SKM-1 treated with dmso at 0.1 percent for 144 hours (cell line): Measurements from ENCODE around the gene OSBPL6.
"Not testable (repeated sequence)": the region's sequence is repeated elsewhere in the genome, so short reads cannot be mapped to it uniquely, and the experiment has no call there.

Experiments
- DNase-seq: peaks from one replicate; lab custom pipeline; 2025; ENCODE audit not compliant: unreplicated experiment; lab: John Stamatoyannopoulos, UW

The OSBPL6 gene

DNA sequence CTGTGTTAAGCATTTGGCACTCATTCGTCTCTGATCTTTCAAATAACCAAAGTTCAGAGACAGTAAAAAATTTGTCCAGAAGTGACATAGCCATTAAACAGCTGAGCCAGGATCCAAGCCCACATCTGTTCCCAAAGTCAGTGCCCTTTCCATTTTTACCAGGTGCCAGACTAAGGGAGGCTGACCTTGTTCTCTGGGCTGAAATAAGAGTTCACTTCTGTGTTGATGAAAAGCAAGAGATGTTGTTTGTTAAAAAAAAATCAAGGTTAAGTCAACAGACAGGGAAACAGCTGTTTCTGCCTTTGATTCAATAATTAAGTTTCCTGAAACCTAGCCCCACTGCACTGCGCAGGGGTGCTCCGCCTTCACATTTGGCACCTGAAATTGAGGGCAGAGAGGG is 139.5 kb downstream of the OSBPL6 start:
- DNase-seq = no peak

DNA sequence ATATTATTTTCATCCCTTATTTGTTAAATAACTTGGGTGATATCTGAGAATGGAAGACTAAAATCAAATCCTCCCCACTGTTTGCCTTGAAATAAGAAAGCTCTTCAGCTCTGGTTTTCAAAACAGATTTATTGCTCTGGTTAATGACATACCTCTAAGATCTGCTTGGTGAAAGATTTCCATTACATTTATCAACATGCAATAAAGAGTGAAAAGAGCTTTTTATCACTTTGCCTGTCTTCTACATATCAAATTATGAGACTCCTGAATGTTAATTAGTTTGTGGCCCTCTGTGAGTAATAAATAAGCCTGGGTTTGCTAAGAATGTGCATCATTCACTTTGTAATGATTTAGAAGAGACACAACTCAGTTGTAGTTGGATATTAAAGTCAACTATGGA is 140.9 kb downstream of the OSBPL6 start:
- DNase-seq = no peak

DNA sequence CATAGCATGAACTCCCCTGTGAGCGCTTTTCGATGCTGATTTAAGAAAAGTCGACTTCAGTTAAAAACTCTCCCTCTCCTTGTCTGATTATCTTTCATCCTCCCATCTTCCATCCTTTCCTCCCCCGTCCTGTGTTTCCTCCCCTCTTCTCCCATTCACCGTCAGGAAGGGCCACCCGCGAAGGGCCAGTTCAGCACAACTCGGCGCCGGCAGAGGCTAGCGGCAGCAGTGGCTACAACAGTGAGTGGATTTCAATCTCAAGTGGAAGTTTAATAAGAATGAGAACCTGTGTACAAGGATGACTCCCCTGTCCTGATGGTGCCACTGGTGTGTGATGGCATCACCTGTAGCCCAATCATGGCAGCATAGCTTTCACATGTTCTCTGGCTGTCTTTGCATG is 149.8 kb downstream of the OSBPL6 start:
- no peak for DNase-seq

GRCh38 chr2:178345951-178346350 is 151.6 kb downstream of the OSBPL6 start:
- DNase-seq = no peak

DNA sequence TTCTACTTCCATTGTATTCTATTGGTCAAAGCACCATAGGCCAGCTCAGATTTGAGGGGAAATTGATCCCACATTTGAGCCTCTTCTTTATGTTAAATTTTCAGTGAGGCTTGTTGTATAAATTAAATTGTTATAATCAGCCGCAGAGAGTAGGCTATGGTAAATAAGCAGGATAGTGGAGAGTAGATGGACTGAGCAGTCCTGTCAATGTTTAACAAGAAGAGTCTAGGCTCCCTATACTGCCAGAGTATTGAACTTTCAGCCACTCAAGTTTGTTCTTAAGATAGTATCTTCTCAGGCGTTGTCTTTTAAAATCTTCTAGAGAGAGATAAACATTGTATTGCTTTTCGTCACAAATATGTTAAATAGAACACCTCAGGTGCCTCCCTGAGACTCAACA is 155.7 kb downstream of the OSBPL6 start:
- no peak for DNase-seq

DNA sequence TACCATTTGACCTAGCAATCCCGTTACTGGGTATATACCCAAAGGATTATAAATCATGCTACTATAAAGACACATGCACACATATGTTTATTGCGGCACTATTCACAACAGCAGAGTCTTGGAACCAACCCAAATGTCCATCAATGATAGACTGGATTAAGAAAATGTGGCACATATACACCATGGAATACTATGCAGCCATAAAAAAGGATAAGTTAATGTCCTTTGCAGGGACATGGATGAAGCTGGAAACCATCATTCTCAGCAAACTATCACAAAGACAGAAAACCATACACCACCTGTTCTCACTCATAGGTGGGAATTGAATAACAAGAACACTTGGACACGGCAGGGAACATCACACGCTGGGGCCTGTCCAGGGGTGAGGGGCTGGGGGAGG is 163.4 kb downstream of the OSBPL6 start:
- not testable (repeated sequence) for DNase-seq

- DNase-seq = no peak
Observed at GRCh38 chr2:178359192-178359912, 165.0 kb downstream of the OSBPL6 start.

GRCh38 chr2:178361588-178361987 is 167.3 kb downstream of the OSBPL6 start:
- DNase-seq = no peak

- DNase-seq = no peak
Observed at GRCh38 chr2:178363252-178363651, 168.9 kb downstream of the OSBPL6 start.

DNA sequence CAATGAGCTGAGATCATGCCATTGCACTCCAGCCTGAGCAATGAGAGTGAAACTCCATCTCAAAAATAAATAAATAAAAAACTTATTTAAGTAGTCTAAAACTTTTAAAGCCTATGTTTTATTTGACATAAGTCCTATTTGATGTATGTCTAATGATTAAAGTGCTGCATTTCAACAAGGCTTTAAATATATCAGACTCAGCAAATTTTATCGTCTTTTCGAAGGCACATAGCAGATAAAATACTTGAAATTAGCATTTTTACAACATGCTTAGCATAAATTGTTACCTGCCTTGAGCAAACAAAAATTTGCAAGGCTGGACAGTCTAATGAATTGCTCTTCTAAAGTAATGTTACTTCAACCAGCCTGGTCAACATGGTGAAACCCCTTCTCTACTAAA is 170.8 kb downstream of the OSBPL6 start:
- DNase-seq = no peak

DNA sequence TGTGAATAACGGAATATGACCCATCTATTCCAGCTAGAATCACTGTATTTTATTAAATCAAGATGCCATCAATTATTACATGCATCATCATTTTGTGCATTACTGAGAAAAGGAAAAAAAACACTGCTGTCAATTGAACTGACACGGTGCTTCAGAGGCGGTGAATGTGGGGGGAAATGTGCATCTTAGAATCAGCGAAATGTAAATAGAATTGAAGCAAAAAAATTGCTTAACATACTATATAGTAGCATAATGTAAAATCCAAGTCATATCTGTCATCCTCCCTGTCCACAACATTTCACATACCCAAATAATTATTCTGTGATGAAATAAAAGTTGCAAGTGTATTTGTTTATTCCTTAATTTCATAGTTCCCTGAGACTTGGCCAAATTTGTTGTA is 172.1 kb downstream of the OSBPL6 start:
- DNase-seq = no peak

DNA sequence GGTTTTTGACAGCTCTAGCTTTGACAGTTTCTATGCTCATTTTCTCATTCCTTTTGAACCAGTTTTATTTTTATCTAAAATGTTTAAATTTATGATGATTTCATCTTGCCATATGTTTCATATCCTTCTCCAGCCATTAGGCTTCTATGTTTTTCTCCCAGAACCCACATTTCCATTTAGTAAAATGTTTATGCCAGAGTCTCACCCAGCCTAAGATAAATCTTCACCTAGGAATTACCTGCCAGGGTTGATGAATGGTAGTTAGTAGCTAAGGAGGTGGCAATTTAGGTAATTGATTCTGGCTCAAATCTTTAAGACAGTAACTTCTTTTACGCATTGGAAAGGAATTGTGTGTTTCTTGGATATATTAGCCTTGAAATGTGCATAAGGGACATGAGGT is 173.0 kb downstream of the OSBPL6 start:
- DNase-seq = no peak

DNA sequence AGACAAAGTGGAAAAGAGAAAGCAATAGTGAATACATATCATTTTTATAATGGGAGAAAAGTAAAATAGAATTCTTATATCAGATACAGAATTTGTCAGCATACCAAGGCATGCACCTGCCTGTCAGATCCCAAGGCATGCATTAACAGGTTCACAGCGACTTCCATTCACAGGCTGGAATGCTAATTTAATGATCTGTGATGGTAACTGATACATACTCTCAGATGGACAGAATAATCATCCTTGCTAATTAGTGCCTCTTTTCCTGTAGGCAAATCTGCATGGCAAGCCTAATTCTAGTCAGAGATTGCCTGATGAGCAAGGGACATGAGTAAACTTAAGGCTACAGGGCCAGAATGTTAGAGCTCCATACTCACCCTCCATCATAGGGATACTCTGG is 180.6 kb downstream of the OSBPL6 start:
- DNase-seq = no peak

DNA sequence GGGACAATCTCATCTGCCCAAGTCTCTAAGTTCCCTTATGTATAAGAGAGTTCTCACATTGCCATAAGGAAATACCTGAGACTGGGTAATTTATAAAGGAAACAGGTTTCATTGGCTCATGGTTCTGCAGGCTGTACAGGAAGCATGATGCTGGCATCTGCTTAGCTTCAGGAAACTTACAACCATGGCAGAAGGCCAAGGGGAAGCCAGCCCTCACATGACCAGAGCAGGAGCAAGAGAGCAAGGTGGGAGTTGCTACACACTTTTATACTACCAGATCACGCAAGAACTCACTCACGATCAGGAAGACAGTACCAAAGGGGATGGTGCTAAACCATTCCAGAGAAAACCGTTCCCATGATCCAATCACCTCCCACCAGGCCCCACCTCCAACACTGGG is 182.7 kb downstream of the OSBPL6 start:
- no peak for DNase-seq

DNA sequence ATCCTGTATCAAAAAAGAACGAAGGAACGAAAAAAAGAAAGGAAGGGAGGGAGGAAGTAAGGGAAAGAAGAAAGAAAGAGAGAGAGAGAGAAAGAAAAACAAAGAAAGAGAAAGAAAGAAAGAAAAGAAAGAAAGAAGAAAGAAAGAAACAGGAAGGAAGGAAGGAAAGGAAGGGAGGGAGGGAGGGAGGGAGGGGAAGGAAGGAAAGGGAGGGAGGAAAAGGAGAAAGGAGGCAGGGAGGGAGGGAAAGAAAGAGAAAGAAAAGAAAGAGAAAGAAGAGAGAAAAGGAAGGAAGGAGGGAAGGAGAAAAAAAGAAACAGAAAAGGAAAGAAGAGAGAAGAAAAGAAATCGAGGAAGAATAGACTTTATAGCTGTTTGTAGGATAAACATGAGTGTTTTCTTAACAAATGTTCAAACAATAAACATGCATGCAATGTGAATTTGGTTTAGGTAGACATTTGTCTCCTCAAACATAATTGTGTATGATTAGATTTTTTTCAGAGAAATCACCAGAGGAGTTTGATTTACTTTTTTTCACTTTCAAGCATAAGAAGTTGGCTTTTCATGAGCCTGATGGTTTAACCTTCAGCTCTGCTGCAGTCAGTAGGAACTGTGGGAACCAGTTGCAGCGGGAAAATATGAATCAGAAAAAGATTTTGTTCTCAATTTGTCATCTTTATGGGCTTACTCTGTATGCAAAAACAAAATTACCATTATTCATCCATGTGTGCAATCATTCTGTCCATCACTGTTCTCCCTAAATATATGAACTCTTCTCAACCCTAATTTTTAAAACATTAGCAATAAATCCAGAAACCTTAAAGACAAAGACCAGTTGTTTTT is 185.1 kb downstream of the OSBPL6 start:
- DNase-seq = no peak

DNA sequence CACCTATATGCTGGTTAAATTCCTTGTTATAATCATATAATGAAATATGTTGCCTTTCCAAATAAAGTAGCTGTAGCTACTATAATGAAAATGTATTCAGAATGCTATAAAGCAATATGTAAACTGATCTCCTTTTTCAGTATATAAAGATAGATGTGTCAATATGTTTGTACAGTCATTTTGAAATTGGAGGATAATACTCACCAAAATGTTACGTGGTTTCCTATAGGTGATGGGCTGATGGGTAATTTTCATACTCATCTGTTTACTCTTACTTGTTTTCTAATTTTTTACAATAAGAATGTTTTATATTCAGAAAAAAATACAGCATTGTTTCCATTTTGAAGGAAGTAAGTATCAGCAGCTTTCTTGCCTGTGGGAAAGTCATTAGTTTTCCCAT is 186.5 kb downstream of the OSBPL6 start:
- no peak for DNase-seq

DNA sequence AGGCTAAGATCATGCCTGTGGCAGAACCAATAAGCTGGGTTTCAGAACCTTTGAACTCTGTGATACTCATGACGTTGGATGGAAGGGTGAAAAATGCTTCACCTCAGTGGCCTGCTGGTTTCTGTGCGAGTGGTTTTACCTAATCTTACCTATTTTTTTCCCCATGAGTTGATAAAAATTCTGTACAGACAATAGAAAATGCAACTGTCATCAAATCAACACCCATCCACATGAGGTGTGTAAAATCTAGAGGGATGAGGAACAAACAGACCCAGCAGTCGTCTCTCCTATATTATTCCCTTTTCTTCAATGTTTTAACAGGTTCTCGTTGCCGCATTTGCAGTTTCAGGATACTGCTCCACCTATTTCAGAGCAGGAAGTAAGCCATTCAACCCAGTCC is 189.4 kb downstream of the OSBPL6 start:
- no peak for DNase-seq

DNA sequence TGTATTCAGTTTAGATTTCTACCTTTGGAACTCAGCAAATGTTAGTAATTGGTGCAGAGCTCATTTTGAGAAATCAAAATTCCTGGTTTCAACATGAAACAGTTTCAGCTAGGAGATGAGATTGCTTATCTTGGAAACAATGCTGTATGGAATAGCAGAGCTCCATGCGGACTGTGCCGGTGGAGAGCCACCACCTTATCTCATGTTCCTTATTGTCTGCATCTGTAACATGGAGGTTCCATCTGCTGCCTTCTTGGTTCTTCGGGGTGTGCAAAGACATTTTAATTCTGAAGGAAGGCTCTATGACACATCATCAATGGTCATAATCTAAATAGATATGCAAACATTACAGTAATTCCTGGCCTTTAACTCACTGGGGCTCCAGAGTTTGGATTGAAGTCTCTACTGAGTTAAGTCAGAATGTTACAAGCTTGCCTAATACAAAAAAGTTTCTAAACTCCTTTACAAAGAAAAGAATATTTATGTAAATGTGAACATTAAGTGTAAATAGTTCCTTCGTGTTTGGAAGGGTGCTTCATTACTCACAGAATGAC is 191.4 kb downstream of the OSBPL6 start:
- DNase-seq = no peak

GRCh38 chr2:178386986-178387597 is 192.8 kb downstream of the OSBPL6 start:
- DNase-seq = no peak

DNA sequence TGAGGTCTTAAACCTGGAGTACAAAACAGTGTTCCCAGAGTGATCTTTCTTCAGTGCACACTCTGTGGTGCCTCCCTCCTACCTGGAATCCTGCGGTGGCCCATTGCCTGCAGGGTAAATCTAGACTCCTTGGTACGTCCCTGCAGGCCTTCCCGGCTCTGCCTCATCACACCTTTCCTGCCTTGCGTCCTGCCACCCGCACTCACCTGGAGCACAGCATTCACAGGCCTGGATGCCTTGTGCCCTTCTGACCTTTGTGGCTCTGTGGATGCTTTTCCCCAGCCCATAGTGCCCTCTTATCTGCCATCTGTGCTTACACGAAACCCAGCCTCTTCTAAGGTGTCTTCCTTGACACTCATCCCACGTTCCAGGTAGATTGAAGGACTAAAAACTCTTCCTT is 194.0 kb downstream of the OSBPL6 start:
- DNase-seq = no peak

DNA sequence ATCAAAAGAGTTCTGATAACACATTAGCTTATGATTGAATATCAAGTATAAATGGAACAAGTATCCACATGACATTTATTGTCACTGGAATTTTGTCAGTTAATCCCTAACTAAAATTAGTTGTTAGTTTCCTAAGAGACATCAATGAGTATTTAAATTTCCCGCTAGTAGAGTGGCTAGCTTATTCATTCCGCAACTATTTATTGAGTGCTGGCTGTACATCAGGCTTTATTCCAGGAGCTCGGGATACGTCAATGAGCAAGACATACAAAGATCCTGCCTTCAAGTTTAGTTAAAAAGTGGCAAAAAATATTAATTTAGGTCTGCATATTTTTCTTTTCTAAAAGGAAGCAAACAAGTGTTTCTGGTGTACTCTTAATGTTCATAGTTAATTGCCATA is 197.4 kb downstream of the OSBPL6 start:
- no peak for DNase-seq

GRCh38 chr2:178392215-178392614 is 197.9 kb downstream of the OSBPL6 start:
- DNase-seq = no peak
